Activated gamma-delta T cell treated with anti-CD3 and anti-CD28 coated beads, Interleukin-2, amount 50 U/mL, for 16 hours (primary cell): ENCODE measurements around the gene INTS7.
"Not testable (repeated sequence)": the region's sequence is repeated elsewhere in the genome, so short reads cannot be mapped to it uniquely, and the experiment has no call there.

Source experiments
- DNase-seq: peaks from one replicate; pipeline ENCODE4 v3.0.0-alpha.2; 2020; ENCODE audit warnings: low read depth

Gene INTS7

DNA sequence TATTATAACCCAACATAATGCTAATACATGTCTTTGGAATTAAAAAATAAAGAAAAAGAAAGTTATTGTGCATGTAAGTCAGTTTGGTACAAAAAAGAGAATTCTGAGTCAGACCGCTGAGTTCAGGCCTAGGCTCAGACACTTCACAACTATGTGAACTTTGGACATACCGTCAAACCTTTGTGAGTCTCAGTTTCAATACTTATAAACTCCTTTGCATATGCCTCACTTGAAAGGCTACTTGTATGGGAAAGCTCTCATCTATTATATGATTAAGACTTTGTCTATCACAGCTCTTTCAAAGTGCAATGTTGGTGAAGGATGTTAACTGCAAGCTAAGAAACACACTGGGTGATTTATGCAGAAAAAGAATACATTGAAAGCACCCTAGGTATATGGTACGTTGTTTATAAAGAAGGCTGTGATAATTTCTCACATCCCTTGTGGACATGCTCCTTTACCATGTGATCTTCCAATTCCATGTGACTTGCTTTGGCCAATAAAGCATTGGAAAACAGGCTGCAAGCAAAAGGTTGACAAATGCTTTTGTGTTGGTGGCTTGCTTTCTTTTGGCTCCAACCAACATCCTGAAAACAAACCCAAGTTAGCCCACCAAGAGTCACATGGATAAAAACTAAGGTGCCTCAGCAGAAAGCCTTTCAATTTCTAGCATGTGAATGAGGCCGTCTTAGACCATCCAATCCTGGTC, 49.6 kb downstream of the INTS7 start:
- DNase-seq, result no peak

DNA sequence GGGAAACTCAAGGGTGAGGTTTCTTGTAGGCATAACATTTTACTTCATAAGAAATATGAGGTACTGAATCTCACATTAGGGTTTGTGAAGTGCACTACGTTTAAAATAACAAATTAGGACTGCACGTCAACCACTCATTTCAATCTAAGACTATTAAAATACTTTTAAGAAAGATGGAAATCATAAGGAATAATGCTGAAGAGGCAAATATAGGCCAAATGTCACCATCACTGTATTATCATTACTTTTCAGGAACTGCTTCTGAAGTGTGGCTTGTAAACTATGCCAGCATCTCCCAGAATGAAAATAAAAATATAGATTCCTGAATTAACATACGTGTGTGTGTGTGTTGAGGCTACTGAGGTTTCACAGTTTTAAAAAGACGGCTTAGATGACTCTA, 56.8 kb downstream of the INTS7 start:
- no peak for DNase-seq

DNA sequence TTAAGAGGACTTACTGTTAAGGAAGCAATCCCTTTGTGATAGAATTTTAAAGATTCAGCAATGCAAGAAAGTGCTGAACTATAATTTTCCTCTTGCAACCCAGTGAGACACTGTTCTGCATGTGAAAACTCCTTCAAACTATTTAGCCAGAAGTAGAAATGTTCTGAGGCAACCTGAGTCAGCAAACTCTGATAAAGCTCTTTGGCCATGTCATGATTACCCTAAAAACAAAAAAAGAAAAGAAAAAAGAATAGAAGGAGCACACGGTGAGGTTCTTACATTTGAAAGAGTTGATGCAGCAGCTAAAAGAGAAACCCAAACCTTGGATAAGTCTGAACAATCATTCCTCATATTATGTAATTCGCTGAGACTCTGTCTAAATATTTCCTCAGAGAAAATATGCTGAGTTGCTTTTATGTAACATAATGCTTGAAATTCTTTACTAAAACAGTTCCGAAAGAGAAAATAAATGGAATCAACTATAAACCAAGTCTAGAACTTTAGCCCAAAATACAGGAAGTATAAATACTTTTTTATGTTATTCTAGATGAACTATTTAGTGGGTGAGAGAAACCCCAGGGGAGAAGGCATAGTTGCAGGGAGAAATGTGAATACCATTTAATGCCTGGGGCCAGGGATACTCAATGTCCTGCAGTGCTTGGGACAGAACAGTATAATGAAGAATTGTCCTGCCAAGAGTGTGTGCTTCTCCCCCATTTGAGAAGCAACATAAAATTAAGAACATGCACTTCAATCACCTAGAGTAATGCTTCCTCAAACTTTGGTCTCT, 60.0 kb downstream of the INTS7 start:
- DNase-seq, result no peak

DNA sequence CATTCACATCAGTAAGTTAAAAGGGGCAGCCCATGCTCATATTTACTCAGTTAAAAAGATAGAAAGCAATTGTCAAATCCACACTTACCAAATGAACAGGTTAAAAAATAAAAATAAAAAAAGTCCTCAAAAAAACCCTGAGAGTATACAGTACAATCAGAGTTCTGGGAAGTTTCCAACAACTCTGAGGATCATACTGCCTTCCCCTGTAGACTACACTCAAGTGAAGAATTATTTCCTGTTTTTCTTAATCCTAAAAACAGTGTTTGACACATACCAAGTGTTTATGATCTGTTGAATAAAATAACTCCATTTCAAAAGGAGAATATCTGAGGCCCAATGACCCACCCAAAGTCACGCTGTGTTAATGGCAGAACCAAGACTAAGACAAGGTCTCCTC, 61.8 kb downstream of the INTS7 start:
- DNase-seq, result no peak

DNA sequence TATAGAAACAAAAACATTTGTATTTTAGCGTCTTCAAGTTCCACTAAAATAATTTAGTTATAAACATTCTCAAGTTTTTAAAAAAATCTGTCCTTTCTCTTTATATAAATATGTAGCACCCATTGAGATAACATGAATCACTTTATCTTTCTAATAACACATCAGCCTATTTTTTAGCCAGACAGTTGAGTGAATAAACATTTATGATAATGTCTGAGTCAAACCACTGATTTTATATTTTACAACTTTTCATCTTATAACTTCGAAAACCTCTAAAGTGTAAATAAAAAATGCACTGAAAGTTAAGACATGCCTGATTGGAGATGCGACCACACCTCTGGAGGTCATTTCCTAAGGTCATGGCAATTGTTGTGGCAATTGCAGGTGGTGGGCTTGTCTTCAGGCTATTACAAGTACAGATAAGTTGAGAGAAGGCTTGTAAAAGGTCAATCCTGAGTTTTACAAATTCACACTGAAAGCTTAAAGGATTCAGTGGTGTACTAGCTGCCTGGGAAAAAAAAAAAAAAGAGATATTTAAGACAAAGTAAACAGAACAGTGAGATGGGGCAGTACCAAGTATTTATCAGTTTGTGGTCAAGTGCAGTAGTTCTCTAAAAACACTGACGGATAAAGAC, 67.0 kb downstream of the INTS7 start:
- DNase-seq, result no peak

DNA sequence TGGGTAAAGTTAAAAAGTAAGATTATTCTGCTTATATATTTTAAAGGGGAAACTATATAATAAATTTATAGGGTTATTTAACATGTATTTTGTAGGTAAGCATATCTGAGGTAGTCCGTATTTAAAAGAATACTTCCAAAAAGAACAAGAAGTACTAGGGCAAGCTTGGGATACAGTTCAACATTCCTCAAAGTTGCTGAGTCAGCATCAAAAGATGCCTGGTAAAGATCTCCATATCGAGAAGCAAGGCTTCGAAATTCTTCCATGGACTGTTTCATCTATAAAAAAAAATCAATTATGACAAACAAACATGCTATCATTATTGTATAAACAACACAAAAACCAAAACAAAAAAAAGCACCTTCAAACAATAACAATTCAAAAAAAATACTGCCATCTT, 67.7 kb downstream of the INTS7 start:
- no peak for DNase-seq

DNA sequence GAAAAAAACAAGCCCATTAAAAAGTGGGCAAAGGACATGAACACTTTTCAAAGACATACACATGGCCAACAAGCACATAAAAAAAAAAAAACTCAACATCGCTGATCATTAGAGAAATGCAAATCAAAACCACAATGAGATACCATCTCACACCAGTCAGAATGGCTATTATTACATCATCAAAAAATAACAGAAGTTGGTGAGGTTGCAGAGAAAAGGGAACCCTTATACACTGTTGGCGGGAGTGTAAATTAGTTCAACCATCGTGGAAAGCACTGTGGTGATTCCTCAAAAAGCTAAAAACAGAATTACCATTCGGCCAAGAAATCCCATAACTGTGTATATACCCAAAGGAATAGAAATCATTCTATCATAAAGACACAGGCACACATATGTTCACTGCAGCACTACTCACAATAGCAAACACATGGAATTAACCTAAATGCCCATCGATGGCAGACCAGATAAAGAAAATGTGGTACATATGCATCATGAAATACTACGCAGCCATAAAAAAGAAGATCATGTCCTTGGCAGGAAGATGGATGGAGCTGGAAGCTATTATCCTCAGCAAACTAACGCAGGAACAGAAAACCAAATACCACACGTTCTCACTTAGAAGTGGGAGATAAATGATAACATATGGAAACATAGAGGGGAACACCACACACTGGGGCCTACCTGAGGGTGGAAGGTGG, 70.1 kb downstream of the INTS7 start:
- DNase-seq, result no peak

DNA sequence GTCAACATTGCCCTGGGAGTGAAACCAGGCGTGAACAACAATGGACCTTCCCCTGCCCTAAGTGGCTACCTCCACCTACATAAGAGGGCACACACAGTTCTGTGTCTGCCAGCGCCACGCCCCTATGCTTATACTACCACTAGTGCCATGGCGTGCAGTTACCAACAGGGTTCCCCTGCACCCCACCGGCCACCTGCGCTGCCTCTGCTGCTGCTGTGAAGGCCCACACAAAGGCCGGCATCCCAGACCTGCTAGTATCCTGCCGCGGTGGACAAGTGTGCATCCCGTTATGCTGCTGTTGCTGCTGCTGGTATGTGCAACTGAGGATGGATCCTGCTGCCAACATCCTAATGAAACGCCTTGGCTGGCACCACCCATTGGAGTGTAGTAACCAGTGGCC, 75.7 kb downstream of the INTS7 start:
- DNase-seq, result no peak

DNA sequence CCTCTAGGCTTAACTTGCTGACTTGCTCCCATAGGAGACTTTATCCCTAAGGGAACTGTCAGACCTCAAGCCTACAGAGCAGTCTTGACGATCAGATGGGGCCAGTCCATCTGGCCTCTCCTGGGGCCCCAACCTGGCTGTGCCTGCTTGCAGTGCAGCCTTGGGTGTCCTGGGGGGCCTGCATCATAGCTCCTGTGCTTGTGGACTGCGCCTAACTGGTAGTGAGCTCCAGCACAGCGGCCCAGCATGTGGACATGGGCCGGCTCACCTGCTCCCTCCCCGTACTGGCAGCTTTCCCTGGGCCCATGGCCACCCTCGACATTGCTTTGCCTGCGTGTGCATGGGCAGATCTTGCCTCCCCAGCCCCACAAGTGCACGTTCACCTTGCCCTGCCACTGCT, 76.1 kb downstream of the INTS7 start:
- DNase-seq, result no peak

DNA sequence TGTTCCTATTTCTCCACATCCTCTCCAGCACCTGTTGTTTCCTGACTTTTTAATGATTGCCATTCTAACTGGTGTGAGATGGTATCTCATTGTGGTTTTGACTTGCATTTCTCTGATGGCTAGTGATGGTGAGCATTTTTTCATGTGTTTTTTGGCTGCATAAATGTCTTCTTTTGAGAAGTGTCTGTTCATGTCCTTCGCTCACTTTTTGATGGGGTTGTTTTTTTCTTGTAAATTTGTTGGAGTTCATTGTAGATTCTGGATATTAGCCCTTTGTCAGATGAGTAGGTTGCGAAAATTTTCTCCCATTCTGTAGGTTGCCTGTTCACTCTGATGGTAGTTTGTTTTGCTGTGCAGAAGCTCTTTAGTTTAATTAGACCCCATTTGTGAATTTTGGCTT, 81.3 kb downstream of the INTS7 start:
- not testable (repeated sequence) for DNase-seq

DNA sequence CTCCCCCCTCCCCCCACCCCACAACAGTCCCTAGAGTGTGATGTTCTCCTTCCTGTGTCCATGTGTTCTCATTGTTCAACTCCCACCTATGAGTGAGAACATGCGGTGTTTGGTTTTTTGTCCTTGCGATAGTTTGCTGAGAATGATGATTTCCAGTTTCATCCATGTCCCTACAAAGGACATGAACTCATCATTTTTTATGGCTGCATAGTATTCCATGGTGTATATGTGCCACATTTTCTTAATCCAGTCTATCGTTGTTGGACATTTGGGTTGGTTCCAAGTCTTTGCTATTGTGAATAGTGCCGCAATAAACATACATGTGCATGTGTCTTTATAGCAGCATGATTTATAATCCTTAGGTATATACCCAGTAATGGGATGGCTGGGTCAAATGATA, 81.8 kb downstream of the INTS7 start:
- DNase-seq, result not testable (repeated sequence)

DNA sequence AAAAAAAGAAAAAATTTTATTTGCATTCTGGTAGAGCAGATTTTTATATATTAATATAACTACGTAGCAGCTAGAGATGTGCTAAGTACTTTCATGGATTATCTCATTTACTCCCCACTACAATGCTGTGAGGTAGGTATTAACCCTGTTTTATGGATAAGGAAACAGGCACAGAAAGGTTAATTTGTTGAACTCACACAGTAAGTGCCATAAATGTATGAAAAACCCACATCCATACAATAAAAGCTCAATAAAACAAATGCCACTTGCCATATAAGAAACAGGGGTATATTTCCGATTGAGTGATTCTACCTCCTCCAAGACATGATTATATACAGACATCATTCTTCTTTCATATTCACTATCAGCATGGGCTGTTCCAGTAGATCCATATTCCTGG, 83.1 kb downstream of the INTS7 start:
- DNase-seq, result no peak

DNA sequence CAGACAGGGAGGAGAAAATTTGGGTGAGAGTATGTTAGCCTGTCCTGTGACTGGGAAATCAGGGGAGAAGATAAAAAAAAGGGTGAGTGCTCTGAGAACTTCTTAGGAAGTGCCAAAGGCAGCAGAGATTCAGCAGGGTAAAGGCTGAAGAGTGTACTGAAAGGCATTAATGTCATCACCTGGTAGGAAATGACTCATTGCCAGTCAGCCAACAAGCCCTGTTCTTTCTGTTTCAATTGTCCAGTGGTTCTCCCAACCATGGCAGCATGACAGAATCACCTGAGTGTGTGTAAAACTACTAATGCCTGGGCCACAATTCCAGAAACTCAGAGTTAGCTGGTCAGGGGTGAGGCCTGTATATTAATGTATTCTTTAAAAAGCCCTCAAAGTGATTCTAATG, 83.5 kb downstream of the INTS7 start:
- no peak for DNase-seq

DNA sequence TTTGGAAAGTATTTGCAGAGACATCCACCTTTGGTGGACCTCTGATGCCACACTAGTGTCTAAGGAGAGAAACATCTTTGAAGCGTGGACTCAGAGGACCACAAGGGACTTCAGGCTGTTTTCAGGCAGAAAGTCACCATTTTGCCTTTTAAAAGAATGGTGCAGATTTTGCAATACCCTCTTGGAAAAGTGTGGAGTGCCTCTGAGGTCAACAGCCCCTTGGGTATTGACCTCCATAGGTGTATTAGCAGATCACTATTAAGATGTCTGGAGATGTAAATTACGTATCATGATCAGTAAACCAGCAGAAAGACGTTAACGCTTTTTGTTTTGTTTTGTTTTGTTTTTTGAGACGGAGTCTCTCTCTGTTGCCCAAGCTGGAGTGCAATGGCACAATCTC, 87.0 kb downstream of the INTS7 start:
- DNase-seq, result no peak

DNA sequence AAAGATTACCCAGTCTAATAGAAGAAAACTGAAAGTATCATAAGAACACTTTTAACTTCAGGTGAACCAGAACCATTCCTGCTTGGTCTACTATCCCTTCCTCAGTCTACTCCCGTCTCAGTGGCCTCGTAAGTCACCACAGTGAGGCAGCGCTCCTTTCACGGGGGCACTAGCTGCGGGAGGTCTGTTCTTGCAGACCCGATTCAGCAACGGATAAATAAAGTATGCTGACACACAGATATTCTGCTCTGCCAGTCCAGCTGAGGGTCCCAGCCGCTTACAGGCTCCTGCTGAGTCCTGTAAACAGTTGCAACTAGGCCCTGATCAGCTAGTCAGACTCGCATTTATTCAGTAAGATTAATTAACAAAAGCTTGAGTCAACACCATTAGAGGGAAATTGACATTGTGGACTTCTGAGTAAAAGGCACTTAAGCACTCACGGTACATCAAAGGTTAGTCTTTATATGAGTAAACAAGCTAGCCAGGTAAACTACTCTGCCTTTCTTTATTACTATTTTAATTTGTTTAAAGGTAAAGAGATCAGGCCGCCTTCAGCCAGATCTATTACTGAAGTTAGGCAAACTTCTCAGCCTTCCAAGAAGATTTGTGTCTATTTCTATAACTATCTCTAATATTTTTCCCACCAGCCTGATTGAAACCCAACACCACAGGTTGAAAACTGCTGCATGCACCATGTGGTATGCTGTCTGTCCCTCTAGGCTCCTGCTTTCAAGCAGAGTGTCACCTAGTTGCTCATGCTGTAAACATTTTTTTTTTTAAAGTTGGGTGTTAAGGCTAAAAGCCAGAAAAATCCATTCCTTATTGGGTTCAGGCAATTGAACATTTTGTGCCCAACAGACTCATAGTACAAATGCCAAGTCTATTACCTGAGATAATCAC, 87.7 kb downstream of the INTS7 start:
- DNase-seq, result no peak

DNA sequence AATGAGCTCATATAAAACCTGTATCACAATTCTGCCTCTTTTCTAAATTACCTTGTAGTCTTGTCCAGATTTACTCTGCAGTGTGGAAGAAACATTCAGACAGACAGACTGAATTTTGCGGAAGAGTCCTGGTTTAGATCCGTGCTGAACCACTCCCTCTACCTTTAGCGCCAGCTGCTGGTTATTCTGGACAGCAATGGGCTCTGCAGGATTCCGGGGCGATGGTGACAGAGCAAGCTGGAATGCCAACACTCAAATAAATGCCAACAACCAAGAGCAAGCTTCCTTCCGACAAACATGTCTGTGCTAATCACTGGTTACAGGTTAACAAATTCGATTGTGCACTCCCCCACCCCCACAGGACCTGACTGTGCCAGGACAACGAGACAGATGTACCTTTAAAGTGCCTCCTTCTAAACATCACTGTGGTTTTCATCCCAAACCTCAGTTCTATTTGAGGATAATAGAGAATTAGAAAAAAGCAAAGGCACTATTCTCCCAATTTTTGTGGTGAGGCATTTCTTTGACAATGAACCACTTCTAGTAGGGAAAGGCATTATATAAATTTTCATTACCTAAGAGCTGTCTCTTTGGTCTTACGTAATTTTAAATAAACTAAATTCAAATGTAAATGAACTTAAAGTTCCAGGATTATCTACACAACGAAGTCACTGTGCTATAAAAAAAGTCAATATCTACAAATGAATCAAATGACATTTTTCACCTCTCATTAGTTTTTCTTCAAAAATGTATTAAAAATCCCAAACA, 90.4 kb downstream of the INTS7 start:
- DNase-seq, result no peak

DNA sequence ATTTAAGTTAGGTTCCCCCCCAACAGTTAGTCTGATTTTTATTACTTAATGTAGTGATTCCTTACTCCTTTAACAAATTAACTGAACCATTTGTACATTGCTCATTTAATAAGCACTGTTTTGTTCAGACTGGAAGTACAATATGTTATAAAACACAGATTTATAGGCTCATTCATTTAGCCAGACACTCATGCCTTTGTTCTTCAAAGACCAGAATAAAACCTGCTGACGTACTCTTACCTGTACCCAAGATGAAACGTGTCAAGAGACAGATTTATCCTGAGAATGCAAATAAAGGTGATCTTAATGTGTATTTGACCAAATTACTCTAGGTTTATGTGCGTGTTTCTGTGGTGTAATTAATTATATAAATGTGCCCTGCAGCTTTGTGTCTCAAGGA, 92.8 kb downstream of the INTS7 start:
- no peak for DNase-seq

DNA sequence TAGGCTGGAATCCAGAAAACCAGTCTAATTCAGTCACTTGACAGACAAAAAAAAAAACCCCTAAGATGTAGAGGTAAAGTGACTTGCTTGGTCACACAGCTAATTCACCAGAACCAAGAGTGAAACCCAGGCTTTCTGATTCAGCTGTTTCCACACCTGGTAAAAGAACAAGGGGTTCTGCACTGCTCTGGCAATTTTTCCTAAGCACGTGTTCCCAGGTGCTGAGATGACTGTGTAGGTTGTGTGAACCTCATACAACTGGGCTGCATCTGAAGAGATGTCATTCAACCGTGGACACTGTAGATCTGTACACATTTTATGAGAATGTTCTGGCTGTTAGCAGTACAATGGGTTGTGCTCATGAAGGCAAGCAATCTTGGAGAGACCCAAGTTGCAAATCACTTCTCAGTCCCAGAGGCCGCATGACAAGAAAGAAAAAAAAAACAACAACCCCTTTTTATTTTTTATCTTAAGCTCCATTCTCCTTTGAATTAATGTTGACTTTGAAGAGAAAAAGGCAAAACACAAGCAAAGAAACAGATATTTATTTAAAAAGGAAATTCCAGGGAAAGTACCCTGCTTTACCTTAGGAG, 95.4 kb downstream of the INTS7 start:
- no peak for DNase-seq

DNA sequence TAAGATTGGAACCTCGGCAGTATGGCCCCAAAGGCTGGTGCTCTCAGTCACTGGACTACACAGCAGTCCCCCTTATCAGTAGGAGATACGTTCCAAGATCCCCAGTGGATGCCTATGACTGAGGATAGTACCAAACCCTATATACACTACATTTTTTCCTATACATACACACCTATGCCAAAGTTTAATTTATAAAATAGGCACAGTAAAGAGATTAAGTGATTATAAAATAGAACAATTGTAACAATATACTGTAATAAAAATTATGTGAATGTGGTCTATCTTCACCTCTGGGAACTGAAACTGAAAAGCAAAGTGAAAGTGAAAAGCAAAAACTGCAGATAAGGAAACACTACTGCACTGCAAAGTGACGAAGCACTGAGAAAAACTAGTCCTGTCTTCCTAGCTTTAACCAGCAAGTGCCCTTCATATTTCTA, 96.8 kb downstream of the INTS7 start:
- DNase-seq, result no peak

DNA sequence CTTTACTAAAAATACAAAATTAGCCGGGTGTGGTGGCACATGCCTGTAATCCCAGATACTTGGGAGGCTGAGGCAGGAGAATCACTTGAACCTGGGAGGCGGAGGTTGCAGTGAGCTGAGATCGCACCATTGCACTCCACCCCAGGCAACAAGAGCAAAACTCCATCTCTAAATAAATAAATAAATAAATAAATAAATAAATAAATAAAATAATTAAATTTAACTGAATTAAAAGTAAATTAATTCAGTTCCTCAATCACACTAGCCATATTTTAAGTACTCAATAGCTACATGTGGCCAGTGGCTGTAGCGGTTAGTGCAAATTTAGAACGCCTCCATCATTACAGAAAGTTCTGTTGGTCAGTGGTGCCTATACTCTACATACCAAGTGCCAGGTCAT, 97.9 kb downstream of the INTS7 start:
- not testable (repeated sequence) for DNase-seq
